ENCODE results near the gene TRAPPC1. TPM values are rescaled to one million over a fixed set of nuclear protein-coding genes. Genes with fewer than 3 reads are reported as not detected.
A peak's percentile ranks its signal among the peaks of the same experiment; 100 is the strongest.

Gene TRAPPC1
- total and polyA plus RNA-seq, 10 of the 15 experiments (the other 5 are each of a cell fraction or from before 2014, with no cell fraction given): 31.3 to 306 (median 134) TPM

GRCh38 chr17:7886227-7887037, 45.3 kb downstream of the TRAPPC1 start (continued):
- no peak for TF ChIP-seq ZBTB40 (IDR thresholded peaks at IDR 0.05; ENCODE audit: borderline replicate concordance)
- 0 out of 2 replicates have a peak, but pooled peaks have one; percentile 48 for TF ChIP-seq NR2F1 (conservative IDR thresholded peaks at IDR 0.05)
- no peak for TF ChIP-seq POLR2AphosphoS2 (IDR thresholded peaks at IDR 0.05; ENCODE audit: low read depth, low read length)
- TF ChIP-seq, protein P1, sequence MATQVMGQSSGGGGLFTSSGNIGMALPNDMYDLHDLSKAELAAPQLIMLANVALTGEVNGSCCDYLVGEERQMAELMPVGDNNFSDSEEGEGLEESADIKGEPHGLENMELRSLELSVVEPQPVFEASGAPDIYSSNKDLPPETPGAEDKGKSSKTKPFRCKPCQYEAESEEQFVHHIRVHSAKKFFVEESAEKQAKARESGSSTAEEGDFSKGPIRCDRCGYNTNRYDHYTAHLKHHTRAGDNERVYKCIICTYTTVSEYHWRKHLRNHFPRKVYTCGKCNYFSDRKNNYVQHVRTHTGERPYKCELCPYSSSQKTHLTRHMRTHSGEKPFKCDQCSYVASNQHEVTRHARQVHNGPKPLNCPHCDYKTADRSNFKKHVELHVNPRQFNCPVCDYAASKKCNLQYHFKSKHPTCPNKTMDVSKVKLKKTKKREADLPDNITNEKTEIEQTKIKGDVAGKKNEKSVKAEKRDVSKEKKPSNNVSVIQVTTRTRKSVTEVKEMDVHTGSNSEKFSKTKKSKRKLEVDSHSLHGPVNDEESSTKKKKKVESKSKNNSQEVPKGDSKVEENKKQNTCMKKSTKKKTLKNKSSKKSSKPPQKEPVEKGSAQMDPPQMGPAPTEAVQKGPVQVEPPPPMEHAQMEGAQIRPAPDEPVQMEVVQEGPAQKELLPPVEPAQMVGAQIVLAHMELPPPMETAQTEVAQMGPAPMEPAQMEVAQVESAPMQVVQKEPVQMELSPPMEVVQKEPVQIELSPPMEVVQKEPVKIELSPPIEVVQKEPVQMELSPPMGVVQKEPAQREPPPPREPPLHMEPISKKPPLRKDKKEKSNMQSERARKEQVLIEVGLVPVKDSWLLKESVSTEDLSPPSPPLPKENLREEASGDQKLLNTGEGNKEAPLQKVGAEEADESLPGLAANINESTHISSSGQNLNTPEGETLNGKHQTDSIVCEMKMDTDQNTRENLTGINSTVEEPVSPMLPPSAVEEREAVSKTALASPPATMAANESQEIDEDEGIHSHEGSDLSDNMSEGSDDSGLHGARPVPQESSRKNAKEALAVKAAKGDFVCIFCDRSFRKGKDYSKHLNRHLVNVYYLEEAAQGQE (IDR thresholded peaks at IDR 0.05; ENCODE audit: low read depth, low read length): no peak
- TF ChIP-seq SIN3A (IDR thresholded peaks at IDR 0.05; ENCODE audit: low read depth, low read length): peak; percentile 29; the same call in 1 of the 2 replicates
- 0 out of 2 replicates have a peak, but pooled peaks have one; percentile 23 for TF ChIP-seq BACH1 (IDR thresholded peaks at IDR 0.05; ENCODE audit: borderline replicate concordance)
- no peak for TF ChIP-seq YY1 (IDR thresholded peaks at IDR 0.05; ENCODE audit: low read depth, low read length)
- TF ChIP-seq CBX5 (IDR thresholded peaks at IDR 0.05; ENCODE audit: low read depth): no peak
- TF ChIP-seq, protein P2, sequence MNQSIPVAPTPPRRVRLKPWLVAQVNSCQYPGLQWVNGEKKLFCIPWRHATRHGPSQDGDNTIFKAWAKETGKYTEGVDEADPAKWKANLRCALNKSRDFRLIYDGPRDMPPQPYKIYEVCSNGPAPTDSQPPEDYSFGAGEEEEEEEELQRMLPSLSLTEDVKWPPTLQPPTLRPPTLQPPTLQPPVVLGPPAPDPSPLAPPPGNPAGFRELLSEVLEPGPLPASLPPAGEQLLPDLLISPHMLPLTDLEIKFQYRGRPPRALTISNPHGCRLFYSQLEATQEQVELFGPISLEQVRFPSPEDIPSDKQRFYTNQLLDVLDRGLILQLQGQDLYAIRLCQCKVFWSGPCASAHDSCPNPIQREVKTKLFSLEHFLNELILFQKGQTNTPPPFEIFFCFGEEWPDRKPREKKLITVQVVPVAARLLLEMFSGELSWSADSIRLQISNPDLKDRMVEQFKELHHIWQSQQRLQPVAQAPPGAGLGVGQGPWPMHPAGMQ (IDR thresholded peaks at IDR 0.05; ENCODE audit: borderline replicate concordance): no peak
- TF ChIP-seq GABPA (IDR thresholded peaks at IDR 0.05; ENCODE audit: low read depth): no peak
- no peak for TF ChIP-seq JUND (IDR thresholded peaks at IDR 0.05; ENCODE audit: low read depth, low read length)
- no peak for TF ChIP-seq SRF (IDR thresholded peaks at IDR 0.05; ENCODE audit: low read depth in 2 of 2, low read length in 2 of 2)
- TF ChIP-seq RUNX3 (IDR thresholded peaks at IDR 0.05; ENCODE audit: low read length): 0 out of 2 replicates have a peak, but pooled peaks have one; percentile 12
- no peak for TF ChIP-seq ZNF217 (IDR thresholded peaks at IDR 0.05)
- TF ChIP-seq, protein P3, sequence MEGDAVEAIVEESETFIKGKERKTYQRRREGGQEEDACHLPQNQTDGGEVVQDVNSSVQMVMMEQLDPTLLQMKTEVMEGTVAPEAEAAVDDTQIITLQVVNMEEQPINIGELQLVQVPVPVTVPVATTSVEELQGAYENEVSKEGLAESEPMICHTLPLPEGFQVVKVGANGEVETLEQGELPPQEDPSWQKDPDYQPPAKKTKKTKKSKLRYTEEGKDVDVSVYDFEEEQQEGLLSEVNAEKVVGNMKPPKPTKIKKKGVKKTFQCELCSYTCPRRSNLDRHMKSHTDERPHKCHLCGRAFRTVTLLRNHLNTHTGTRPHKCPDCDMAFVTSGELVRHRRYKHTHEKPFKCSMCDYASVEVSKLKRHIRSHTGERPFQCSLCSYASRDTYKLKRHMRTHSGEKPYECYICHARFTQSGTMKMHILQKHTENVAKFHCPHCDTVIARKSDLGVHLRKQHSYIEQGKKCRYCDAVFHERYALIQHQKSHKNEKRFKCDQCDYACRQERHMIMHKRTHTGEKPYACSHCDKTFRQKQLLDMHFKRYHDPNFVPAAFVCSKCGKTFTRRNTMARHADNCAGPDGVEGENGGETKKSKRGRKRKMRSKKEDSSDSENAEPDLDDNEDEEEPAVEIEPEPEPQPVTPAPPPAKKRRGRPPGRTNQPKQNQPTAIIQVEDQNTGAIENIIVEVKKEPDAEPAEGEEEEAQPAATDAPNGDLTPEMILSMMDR (IDR thresholded peaks at IDR 0.05 in 2 of 3, conservative IDR thresholded peaks at IDR 0.05 in 1 of 3; ENCODE audit: control insufficient read depth in 2 of 3, extremely low read depth in 1 of 3, insufficient read depth in 1 of 3, low read depth in 3 of 3, low read length in 3 of 3): 0 out of 6 replicates have a peak, but pooled peaks of 1 of the 3 experiments have one; percentile 0
- no peak for TF ChIP-seq CHD2 (IDR thresholded peaks at IDR 0.05; ENCODE audit: borderline replicate concordance, low read depth, low read length)

Measured in GM12878 (cell line).